ENCODE results near the gene COPS6. TPM values are rescaled to one million over a fixed set of nuclear protein-coding genes. Genes with fewer than 3 reads are reported as not detected.

COPS6 gene
- total and polyA plus RNA-seq, 2 of the 4 experiments (the other 2 are of a cell fraction) = 185 to 325 TPM

GRCh38 chr7:100107890-100108289, 19.1 kb downstream of the COPS6 start:
- Histone ChIP-seq H3K18ac (ENCODE audit: low read depth, low read length) (no peak overlapping the region), H2AK5ac (ENCODE audit: low read depth, low read length) (no peak overlapping the region), H3K36me3 (ENCODE audit: control insufficient read depth, insufficient read depth, low read length) (peaks cover 68% of the 10 kb centered on the region), H2BK120ac (ENCODE audit: low read depth, low read length) (no peak overlapping the region), H3K9ac (ENCODE audit: low read depth, low read length) (no peak overlapping the region), H4K5ac (ENCODE audit: low read depth, low read length) (no peak overlapping the region), H3K9me3 (ENCODE audit: control insufficient read depth, insufficient read depth, low read length) (no peaks in the 10 kb centered on the region), H2AFZ (replicated peaks; ENCODE audit: low read length, poor library complexity) (no peak overlapping the region), H3K79me1 (ENCODE audit: low read depth in 1 of 2, low read length in 2 of 2) (peaks cover 0 to 11% of the 10 kb centered on the region in 2 experiments; a peak in 2 of 4 replicates), H4K91ac (ENCODE audit: insufficient read depth, low read depth, low read length) (no peak overlapping the region), H2BK20ac (ENCODE audit: low read depth, low read length) (no peak overlapping the region), H4K8ac (ENCODE audit: low read depth in 2 of 2, low read length in 2 of 2) (no peak overlapping the region), H3K27me3 (ENCODE audit: control insufficient read depth, insufficient read depth, low read length) (no peaks in the 10 kb centered on the region), H2BK15ac (ENCODE audit: low read depth, low read length) (no peak overlapping the region), H3K27ac (ENCODE audit: insufficient read depth, low read length) (no peak overlapping the region), H2BK5ac (ENCODE audit: low read depth, low read length, poor library complexity, severe bottlenecking) (no peak overlapping the region), H4K20me1 (ENCODE audit: insufficient read depth, low read length) (peaks cover 3% of the 10 kb centered on the region; the same call in 1 of the 2 replicates), H3K23ac (ENCODE audit: low read depth, low read length) (no peak overlapping the region), H3K14ac (replicated peaks; ENCODE audit: low read depth, low read length) (no peak overlapping the region), H3K4me1 (ENCODE audit: control insufficient read depth, insufficient read depth, low read length) (peaks cover 2% of the 10 kb centered on the region; the same call in 1 of the 2 replicates), H2AK9ac (replicated peaks; ENCODE audit: low read depth, low read length, poor library complexity) (no peak overlapping the region), H3K4me3 (ENCODE audit: insufficient read depth, low read depth, low read length) (no peak overlapping the region), H3K9me1 (ENCODE audit: insufficient read depth, low read length) (no peaks in the 10 kb centered on the region), H3K56ac (ENCODE audit: extremely low read depth, insufficient read depth, low read length) (no peak overlapping the region), H3K4me2 (ENCODE audit: low read depth, low read length) (no peak overlapping the region), H3K4ac (ENCODE audit: low read depth, low read length) (no peak overlapping the region)
- ATAC-seq (ENCODE audit: low read depth) (no peak), DNase-seq (no peak)
- no TSS peak for BruUV-seq (replicated peaks)
- no peak for TF ChIP-seq BHLHE40 (IDR thresholded peaks at IDR 0.05; ENCODE audit: low read depth, low read length)
- TF ChIP-seq MAZ (IDR thresholded peaks at IDR 0.05; ENCODE audit: borderline replicate concordance, low read depth, low read length) = no peak
- TF ChIP-seq, protein P1, sequence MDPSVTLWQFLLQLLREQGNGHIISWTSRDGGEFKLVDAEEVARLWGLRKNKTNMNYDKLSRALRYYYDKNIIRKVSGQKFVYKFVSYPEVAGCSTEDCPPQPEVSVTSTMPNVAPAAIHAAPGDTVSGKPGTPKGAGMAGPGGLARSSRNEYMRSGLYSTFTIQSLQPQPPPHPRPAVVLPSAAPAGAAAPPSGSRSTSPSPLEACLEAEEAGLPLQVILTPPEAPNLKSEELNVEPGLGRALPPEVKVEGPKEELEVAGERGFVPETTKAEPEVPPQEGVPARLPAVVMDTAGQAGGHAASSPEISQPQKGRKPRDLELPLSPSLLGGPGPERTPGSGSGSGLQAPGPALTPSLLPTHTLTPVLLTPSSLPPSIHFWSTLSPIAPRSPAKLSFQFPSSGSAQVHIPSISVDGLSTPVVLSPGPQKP (IDR thresholded peaks at IDR 0.05; ENCODE audit: borderline replicate concordance, low read depth, low read length) = no peak
- TF ChIP-seq MXI1 (IDR thresholded peaks at IDR 0.05; ENCODE audit: borderline replicate concordance, low read depth, low read length) = no peak
- TF ChIP-seq NFE2L2 (IDR thresholded peaks at IDR 0.05; ENCODE audit: low read depth, low read length) = no peak
- TF ChIP-seq, protein P2, sequence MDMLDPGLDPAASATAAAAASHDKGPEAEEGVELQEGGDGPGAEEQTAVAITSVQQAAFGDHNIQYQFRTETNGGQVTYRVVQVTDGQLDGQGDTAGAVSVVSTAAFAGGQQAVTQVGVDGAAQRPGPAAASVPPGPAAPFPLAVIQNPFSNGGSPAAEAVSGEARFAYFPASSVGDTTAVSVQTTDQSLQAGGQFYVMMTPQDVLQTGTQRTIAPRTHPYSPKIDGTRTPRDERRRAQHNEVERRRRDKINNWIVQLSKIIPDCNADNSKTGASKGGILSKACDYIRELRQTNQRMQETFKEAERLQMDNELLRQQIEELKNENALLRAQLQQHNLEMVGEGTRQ (IDR thresholded peaks at IDR 0.05; ENCODE audit: low read depth, low read length) = no peak
- TF ChIP-seq POLR2A (IDR thresholded peaks at IDR 0.05; ENCODE audit: low read depth, low read length) = no peak
- no peak for TF ChIP-seq CHD1 (IDR thresholded peaks at IDR 0.05; ENCODE audit: low read depth, low read length)
- no peak for TF ChIP-seq SMC3 (IDR thresholded peaks at IDR 0.05; ENCODE audit: low read depth, low read length)
- no peak for TF ChIP-seq RAD21 (IDR thresholded peaks at IDR 0.05; ENCODE audit: low read length)
- TF ChIP-seq CEBPB (IDR thresholded peaks at IDR 0.05; ENCODE audit: low read depth, low read length) = no peak
- no peak for TF ChIP-seq RCOR1 (IDR thresholded peaks at IDR 0.05; ENCODE audit: insufficient replicate concordance, low read length)
- TF ChIP-seq FOS (IDR thresholded peaks at IDR 0.05; ENCODE audit: low read depth, low read length) = no peak
- TF ChIP-seq MAFK (IDR thresholded peaks at IDR 0.05; ENCODE audit: low read depth, low read length) = no peak
- no peak for TF ChIP-seq RFX5 (IDR thresholded peaks at IDR 0.05; ENCODE audit: low read depth, low read length)
- TF ChIP-seq, protein P3, sequence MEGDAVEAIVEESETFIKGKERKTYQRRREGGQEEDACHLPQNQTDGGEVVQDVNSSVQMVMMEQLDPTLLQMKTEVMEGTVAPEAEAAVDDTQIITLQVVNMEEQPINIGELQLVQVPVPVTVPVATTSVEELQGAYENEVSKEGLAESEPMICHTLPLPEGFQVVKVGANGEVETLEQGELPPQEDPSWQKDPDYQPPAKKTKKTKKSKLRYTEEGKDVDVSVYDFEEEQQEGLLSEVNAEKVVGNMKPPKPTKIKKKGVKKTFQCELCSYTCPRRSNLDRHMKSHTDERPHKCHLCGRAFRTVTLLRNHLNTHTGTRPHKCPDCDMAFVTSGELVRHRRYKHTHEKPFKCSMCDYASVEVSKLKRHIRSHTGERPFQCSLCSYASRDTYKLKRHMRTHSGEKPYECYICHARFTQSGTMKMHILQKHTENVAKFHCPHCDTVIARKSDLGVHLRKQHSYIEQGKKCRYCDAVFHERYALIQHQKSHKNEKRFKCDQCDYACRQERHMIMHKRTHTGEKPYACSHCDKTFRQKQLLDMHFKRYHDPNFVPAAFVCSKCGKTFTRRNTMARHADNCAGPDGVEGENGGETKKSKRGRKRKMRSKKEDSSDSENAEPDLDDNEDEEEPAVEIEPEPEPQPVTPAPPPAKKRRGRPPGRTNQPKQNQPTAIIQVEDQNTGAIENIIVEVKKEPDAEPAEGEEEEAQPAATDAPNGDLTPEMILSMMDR (conservative IDR thresholded peaks at IDR 0.05; ENCODE audit: low read depth, low read length) = no peak
- 60% methylated on average over 3 of the region's 11 CpGs; no CpG with 5 or more reads in 1 of the 2 experiments for WGBS, 2 experiments (ENCODE audit: extremely low coverage in 2 of 2, insufficient read length in 1 of 2)
- in situ Hi-C loops (cut with MboI; ENCODE audit: low sequenced_read_pairs) (no loop called here), dilution Hi-C loops (cut with HindIII; ENCODE audit: low sequenced_read_pairs, unreplicated experiment) (no loop called here), intact Hi-C loops (cut with micrococcal nuclease) (no loop called here)
- CTCF ChIA-PET = no interaction called here
- POLR2A ChIA-PET (ENCODE audit: unreplicated experiment) = no interaction called here
